OCI-LY1 (cell line): ENCODE results near the gene MYO3B.

Experiments used
- EZH2 ChIP-seq: fragments of 200-600 bp; sonication (generic), shearing (Covaris generic); IDR thresholded peaks from 2 replicates; pipeline ENCODE4 v1.8.0; 2017; ENCODE audit warnings: borderline replicate concordance, mixed run types, mild to moderate bottlenecking, antibody characterized with exemption, low read length, moderate library complexity, mixed read lengths
- TF ChIP-seq, protein P1 (sequence below): fragments of 200-600 bp; sonication (generic), shearing (Covaris generic); IDR thresholded peaks from 2 replicates; pipeline ENCODE4 v1.5.1; 2017; ENCODE audit warnings: mild to moderate bottlenecking, antibody characterized with exemption, low read length, moderate library complexity, mixed read lengths

DNA sequence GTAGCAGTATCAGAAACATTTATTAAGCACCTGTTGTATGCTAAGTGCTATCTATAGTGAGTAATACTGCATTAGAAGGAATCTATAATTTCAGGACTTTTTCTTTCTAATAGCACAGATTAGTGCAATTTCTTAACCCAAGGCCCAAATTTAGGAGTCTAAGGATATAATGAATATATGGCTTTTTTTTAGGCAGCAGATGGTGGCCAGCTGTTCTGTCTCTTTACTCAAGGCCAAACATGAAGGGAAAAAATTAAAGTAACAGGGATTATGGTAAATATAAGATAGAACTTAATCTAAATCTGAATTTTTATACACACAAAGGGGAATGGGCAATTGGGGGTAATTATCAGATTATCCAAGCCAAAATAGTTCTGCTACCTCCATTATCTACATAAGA lies 306.6 kb downstream of the MYO3B start:
- TF ChIP-seq, protein P1, sequence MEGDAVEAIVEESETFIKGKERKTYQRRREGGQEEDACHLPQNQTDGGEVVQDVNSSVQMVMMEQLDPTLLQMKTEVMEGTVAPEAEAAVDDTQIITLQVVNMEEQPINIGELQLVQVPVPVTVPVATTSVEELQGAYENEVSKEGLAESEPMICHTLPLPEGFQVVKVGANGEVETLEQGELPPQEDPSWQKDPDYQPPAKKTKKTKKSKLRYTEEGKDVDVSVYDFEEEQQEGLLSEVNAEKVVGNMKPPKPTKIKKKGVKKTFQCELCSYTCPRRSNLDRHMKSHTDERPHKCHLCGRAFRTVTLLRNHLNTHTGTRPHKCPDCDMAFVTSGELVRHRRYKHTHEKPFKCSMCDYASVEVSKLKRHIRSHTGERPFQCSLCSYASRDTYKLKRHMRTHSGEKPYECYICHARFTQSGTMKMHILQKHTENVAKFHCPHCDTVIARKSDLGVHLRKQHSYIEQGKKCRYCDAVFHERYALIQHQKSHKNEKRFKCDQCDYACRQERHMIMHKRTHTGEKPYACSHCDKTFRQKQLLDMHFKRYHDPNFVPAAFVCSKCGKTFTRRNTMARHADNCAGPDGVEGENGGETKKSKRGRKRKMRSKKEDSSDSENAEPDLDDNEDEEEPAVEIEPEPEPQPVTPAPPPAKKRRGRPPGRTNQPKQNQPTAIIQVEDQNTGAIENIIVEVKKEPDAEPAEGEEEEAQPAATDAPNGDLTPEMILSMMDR = no peak
- TF ChIP-seq EZH2 = no peak
